Measurements from ENCODE around the gene SDSL. TPM values are rescaled to one million over a fixed set of nuclear protein-coding genes. Genes with fewer than 3 reads are reported as not detected.

SDSL gene
- total RNA-seq, 1 donor from 2014 or later, result 10.7 TPM

DNA sequence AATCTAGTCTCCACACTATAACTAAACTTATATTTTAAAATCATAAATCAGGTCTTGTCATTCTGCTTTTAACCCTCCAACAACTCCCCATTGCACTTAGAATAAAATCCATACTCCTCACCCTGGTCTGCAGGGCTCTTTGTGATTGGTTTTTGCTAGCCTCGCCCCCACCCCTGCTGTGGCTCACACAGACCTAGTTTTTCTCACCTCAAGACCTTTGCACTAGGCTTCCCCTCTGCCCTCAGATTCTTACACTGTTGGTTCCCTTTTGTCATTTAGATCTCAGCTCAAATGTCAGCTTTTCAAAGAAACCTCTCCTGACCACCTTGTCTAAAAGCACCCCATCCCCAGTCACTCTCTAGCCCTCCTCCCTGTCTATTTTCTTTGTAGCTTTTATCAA lies 60.2 kb downstream of the SDSL start:
- DNase-seq, result no peak
- no peak overlapping the region for H3K27ac ChIP-seq
- intact Hi-C loops (cut with DNase I), result no loop called here
- no peaks in the 10 kb centered on the region for H3K4me1 ChIP-seq
- no peak for ATAC-seq
- H3K36me3 ChIP-seq, result no peaks in the 10 kb centered on the region
- H3K4me3 ChIP-seq, result no peak overlapping the region
- H3K27me3 ChIP-seq, result peaks cover 86% of the 10 kb centered on the region
- H3K9me3 ChIP-seq, result no peaks in the 10 kb centered on the region
- no peak for TF ChIP-seq CTCF (IDR thresholded peaks at IDR 0.05)

DNA sequence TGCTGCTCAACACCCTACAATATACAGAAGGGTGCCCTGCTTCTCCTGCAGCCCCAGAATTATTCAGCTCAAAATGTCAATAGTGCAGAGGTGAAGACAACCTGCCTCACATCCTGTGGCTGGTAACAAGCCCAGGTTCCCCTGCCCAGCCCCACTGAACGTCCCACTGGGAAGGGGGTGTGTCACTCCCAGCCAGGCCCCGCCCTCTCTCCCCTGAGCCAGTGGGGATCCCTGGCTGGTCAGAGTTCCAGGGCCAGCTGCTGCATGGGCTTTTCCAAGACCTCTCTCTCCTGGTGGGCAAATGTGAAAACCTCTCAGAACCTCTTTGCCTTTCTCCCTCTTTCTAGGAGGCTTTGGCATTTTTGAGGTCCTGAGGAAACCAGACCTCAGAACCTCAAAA lies 63.1 kb downstream of the SDSL start:
- DNase-seq, result no peak
- intact Hi-C loops (cut with DNase I), result no loop called here
- no peak for ATAC-seq
- H3K27ac ChIP-seq, result no peak overlapping the region
- no peaks in the 10 kb centered on the region for H3K9me3 ChIP-seq
- no peaks in the 10 kb centered on the region for H3K36me3 ChIP-seq
- peaks cover 63% of the 10 kb centered on the region for H3K27me3 ChIP-seq
- TF ChIP-seq CTCF (IDR thresholded peaks at IDR 0.05), result no peak
- no peaks in the 10 kb centered on the region for H3K4me1 ChIP-seq
- H3K4me3 ChIP-seq, result no peak overlapping the region

DNA sequence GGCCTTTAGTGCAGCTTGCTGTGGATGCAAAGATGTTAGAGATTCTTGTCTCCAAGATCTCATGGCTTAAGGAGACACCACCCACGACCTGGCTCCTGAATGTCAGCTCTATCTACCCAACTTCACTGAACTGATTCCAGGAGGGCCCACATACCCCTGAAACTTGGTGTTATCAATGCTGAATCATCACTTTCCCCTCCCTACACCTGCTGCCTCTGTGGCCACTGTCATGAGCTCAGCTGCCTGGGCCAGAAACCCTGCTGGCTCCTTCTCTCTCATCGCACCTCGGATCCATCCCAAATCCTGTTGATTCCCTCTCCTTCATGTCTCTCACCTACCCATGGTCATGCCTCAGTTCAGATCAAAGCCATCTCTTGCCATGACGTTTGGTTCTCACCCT lies 64.5 kb downstream of the SDSL start:
- intact Hi-C loops (cut with DNase I), result no loop called here
- no peak overlapping the region for H3K4me3 ChIP-seq
- H3K27me3 ChIP-seq, result peaks cover 49% of the 10 kb centered on the region
- DNase-seq (no peak), ATAC-seq (no peak)
- no peak overlapping the region for H3K27ac ChIP-seq
- no peaks in the 10 kb centered on the region for H3K4me1 ChIP-seq
- no peaks in the 10 kb centered on the region for H3K9me3 ChIP-seq
- no peak for TF ChIP-seq CTCF (IDR thresholded peaks at IDR 0.05)
- no peaks in the 10 kb centered on the region for H3K36me3 ChIP-seq

Other genes with a start within 250 kb of the SDSL start
- gene DDX54, start 236.9 kb upstream of the SDSL start, total RNA-seq, result 55.8 TPM
- 16.4 TPM for gene RITA1, start 236.7 kb upstream of the SDSL start, total RNA-seq
- 51.9 TPM for gene TPCN1, start 200.9 kb upstream of the SDSL start, total RNA-seq
- 42.8 TPM for gene SLC8B1, start 87.3 kb upstream of the SDSL start, total RNA-seq
- gene PLBD2, start 63.8 kb upstream of the SDSL start, total RNA-seq, result 41.0 TPM
- 2.4 TPM for gene SDS, start 18.5 kb upstream of the SDSL start, total RNA-seq
- gene LHX5, start 49.5 kb downstream of the SDSL start, total RNA-seq, result not detected

Data from upper lobe of right lung (tissue), 1 donor.